ENCODE results near the gene MACC1.
"Not testable (repeated sequence)": the region's sequence is repeated elsewhere in the genome, so short reads cannot be mapped to it uniquely, and the experiment has no call there.

The MACC1 gene

GRCh38 chr7:20165146-20165510, 52.1 kb downstream of the MACC1 start:
- no peak for DNase-seq

- no peak for DNase-seq
Measured at GRCh38 chr7:20164425-20165145, 52.6 kb downstream of the MACC1 start.

GRCh38 chr7:20162665-20163064, 54.5 kb downstream of the MACC1 start:
- no peak for DNase-seq

- DNase-seq = no peak
Measured at GRCh38 chr7:20159226-20159747, 57.9 kb downstream of the MACC1 start.

GRCh38 chr7:20158684-20159083, 58.5 kb downstream of the MACC1 start:
- no peak for DNase-seq

- no peak for DNase-seq
Measured at GRCh38 chr7:20157456-20157855, 59.7 kb downstream of the MACC1 start.

- DNase-seq = no peak
Measured at GRCh38 chr7:20153999-20154398, 63.2 kb downstream of the MACC1 start.

- no peak for DNase-seq
Measured at GRCh38 chr7:20153567-20153966, 63.6 kb downstream of the MACC1 start.

- no peak for DNase-seq
Measured at GRCh38 chr7:20152511-20152910, 64.7 kb downstream of the MACC1 start.

- no peak for DNase-seq
Measured at GRCh38 chr7:20151708-20152456, 65.3 kb downstream of the MACC1 start.

GRCh38 chr7:20146451-20146850, 70.7 kb downstream of the MACC1 start:
- no peak for DNase-seq

- no peak for DNase-seq
Measured at GRCh38 chr7:20144801-20145200, 72.4 kb downstream of the MACC1 start.

- DNase-seq = no peak
Measured at GRCh38 chr7:20141666-20142065, 75.5 kb downstream of the MACC1 start.

- no peak for DNase-seq
Measured at GRCh38 chr7:20141002-20141345, 76.2 kb downstream of the MACC1 start.

- DNase-seq = no peak
Measured at GRCh38 chr7:20140291-20141001, 76.7 kb downstream of the MACC1 start.

- no peak for DNase-seq
Measured at GRCh38 chr7:20136647-20137046, 80.5 kb downstream of the MACC1 start.

GRCh38 chr7:20133803-20134202, 83.4 kb downstream of the MACC1 start:
- DNase-seq = no peak

- DNase-seq = no peak
Measured at GRCh38 chr7:20132585-20132984, 84.6 kb downstream of the MACC1 start.

- DNase-seq = no peak
Measured at GRCh38 chr7:20131776-20132175, 85.4 kb downstream of the MACC1 start.

GRCh38 chr7:20129920-20130319, 87.3 kb downstream of the MACC1 start:
- no peak for DNase-seq

- no peak for DNase-seq
Measured at GRCh38 chr7:20128001-20128400, 89.2 kb downstream of the MACC1 start.

- DNase-seq = not testable (repeated sequence)
Measured at GRCh38 chr7:20126060-20126459, 91.1 kb downstream of the MACC1 start.

- not testable (repeated sequence) for DNase-seq
Measured at GRCh38 chr7:20124087-20124486, 93.1 kb downstream of the MACC1 start.

Data from NK-92 treated with Interleukin-12 subunit alpha and Interleukin-12 subunit beta, amount 100 ng/mL, for 24 hours (cell line).